ENCODE results near the gene RPS6KA2. TPM values are rescaled to one million over a fixed set of nuclear protein-coding genes. Genes with fewer than 3 reads are reported as not detected.

The RPS6KA2 gene
- total and polyA plus RNA-seq, 7 experiments from 2014 or later: 4.5 to 17.1 (median 6.6) TPM

- H3K27me3 Mint-ChIP-seq: no peaks in the 10 kb centered on the region
- CTCF ChIA-PET: interaction anchor here (0.9 kb wide), 1 partner anchor 9 kb away, joined by 6 read pairs; no protein-coding TSS in a partner anchor
- POLR2A ChIA-PET: no interaction called here
- intact Hi-C loops (cut with micrococcal nuclease): no loop called here
- H3K4me3 ChIP-seq (ENCODE audit: low read length): no peak overlapping the region
- no peak overlapping the region for H3K4me3 Mint-ChIP-seq
- no peak overlapping the region for H3K27ac ChIP-seq (ENCODE audit: low read depth, low read length)
- H3K36me3 ChIP-seq (ENCODE audit: control insufficient read depth in 2 of 3, insufficient read depth in 3 of 3, low read length in 3 of 3): no peaks in the 10 kb centered on the region
- peaks cover 0 to 12% (median 5%) of the 10 kb centered on the region in 11 donors for H3K9me3 Mint-ChIP-seq
- no peak for ATAC-seq
- no peaks in the 10 kb centered on the region for H3K27me3 ChIP-seq (ENCODE audit: control insufficient read depth in 2 of 2, insufficient read depth in 2 of 2, low read length in 2 of 2)
- no peak for DNase-seq
- H3K9me3 ChIP-seq (ENCODE audit: control insufficient read depth in 2 of 3, low read length in 3 of 3): no peaks in the 10 kb centered on the region
- peaks cover 0 to 32% (median 8%) of the 10 kb centered on the region in 5 donors for H3K36me3 Mint-ChIP-seq
- H3K4me1 ChIP-seq (ENCODE audit: control insufficient read depth in 2 of 2, insufficient read depth in 2 of 2, low read length in 2 of 2): no peaks in the 10 kb centered on the region
- peaks cover 0 to 5% (median 0%) of the 10 kb centered on the region in 7 donors for H3K4me1 Mint-ChIP-seq
- H3K27ac Mint-ChIP-seq: no peak overlapping the region
Measured at GRCh38 chr6:166454692-166455515, 172.1 kb downstream of the RPS6KA2 start.

GRCh38 chr6:166453651-166454050 lies 173.4 kb downstream of the RPS6KA2 start:
- POLR2A ChIA-PET: no interaction called here
- ATAC-seq (no peak), DNase-seq (no peak)
- Mint-ChIP-seq H3K4me3 (no peak overlapping the region), H3K4me1 (peaks cover 0 to 5% (median 0%) of the 10 kb centered on the region in 7 donors), H3K36me3 (peaks cover 0 to 31% (median 8%) of the 10 kb centered on the region in 5 donors), H3K27me3 (no peaks in the 10 kb centered on the region), H3K27ac (no peak overlapping the region), H3K9me3 (peaks cover 0 to 12% (median 5%) of the 10 kb centered on the region in 11 donors)
- Histone ChIP-seq H3K36me3 (ENCODE audit: control insufficient read depth in 2 of 3, insufficient read depth in 3 of 3, low read length in 3 of 3) (peaks cover 0 to 3% (median 0%) of the 10 kb centered on the region in 3 experiments), H3K27me3 (ENCODE audit: control insufficient read depth in 2 of 2, insufficient read depth in 2 of 2, low read length in 2 of 2) (no peaks in the 10 kb centered on the region), H3K4me3 (ENCODE audit: low read length) (no peak overlapping the region), H3K9me3 (ENCODE audit: control insufficient read depth in 2 of 3, low read length in 3 of 3) (no peaks in the 10 kb centered on the region), H3K4me1 (ENCODE audit: control insufficient read depth in 2 of 2, insufficient read depth in 2 of 2, low read length in 2 of 2) (no peaks in the 10 kb centered on the region), H3K27ac (ENCODE audit: low read depth, low read length) (no peak overlapping the region)
- CTCF ChIA-PET: no interaction called here
- intact Hi-C loops (cut with micrococcal nuclease): no loop called here

GRCh38 chr6:166450167-166450873 lies 176.7 kb downstream of the RPS6KA2 start:
- POLR2A ChIA-PET: no interaction called here
- peaks cover 0 to 8% (median 0%) of the 10 kb centered on the region in 3 experiments for H3K36me3 ChIP-seq (ENCODE audit: control insufficient read depth in 2 of 3, insufficient read depth in 3 of 3, low read length in 3 of 3)
- H3K4me1 ChIP-seq (ENCODE audit: control insufficient read depth in 2 of 2, insufficient read depth in 2 of 2, low read length in 2 of 2): no peaks in the 10 kb centered on the region
- Mint-ChIP-seq H3K27me3 (no peaks in the 10 kb centered on the region), H3K27ac (no peak overlapping the region), H3K36me3 (peaks cover 0 to 46% (median 4%) of the 10 kb centered on the region in 5 donors), H3K4me3 (no peak overlapping the region), H3K9me3 (peaks cover 0 to 9% (median 0%) of the 10 kb centered on the region in 11 donors), H3K4me1 (peaks cover 0 to 2% (median 0%) of the 10 kb centered on the region in 7 donors)
- CTCF ChIA-PET: no interaction called here
- H3K27ac ChIP-seq (ENCODE audit: low read depth, low read length): no peak overlapping the region
- no peaks in the 10 kb centered on the region for H3K9me3 ChIP-seq (ENCODE audit: control insufficient read depth in 2 of 3, low read length in 3 of 3)
- intact Hi-C loops (cut with micrococcal nuclease): no loop called here
- no peaks in the 10 kb centered on the region for H3K27me3 ChIP-seq (ENCODE audit: control insufficient read depth in 2 of 2, insufficient read depth in 2 of 2, low read length in 2 of 2)
- ATAC-seq (peak; percentile 20), DNase-seq (no peak)
- no peak overlapping the region for H3K4me3 ChIP-seq (ENCODE audit: low read length)

- DNase-seq (no peak), ATAC-seq (no peak)
- no peaks in the 10 kb centered on the region for H3K27me3 Mint-ChIP-seq
- Histone ChIP-seq H3K4me3 (ENCODE audit: low read length) (no peak overlapping the region), H3K9me3 (ENCODE audit: control insufficient read depth in 2 of 3, low read length in 3 of 3) (no peaks in the 10 kb centered on the region), H3K27ac (ENCODE audit: low read depth, low read length) (no peak overlapping the region), H3K27me3 (ENCODE audit: control insufficient read depth in 2 of 2, insufficient read depth in 2 of 2, low read length in 2 of 2) (no peaks in the 10 kb centered on the region), H3K4me1 (ENCODE audit: control insufficient read depth in 2 of 2, insufficient read depth in 2 of 2, low read length in 2 of 2) (no peaks in the 10 kb centered on the region), H3K36me3 (ENCODE audit: control insufficient read depth in 2 of 3, insufficient read depth in 3 of 3, low read length in 3 of 3) (peaks cover 0 to 8% (median 0%) of the 10 kb centered on the region in 3 experiments)
- peaks cover 0 to 2% (median 0%) of the 10 kb centered on the region in 7 donors for H3K4me1 Mint-ChIP-seq
- intact Hi-C loops (cut with micrococcal nuclease): no loop called here
- no peak overlapping the region for H3K4me3 Mint-ChIP-seq
- H3K27ac Mint-ChIP-seq: no peak overlapping the region
- H3K36me3 Mint-ChIP-seq: peaks cover 0 to 46% (median 4%) of the 10 kb centered on the region in 5 donors
- CTCF ChIA-PET: no interaction called here
- POLR2A ChIA-PET: no interaction called here
- H3K9me3 Mint-ChIP-seq: peaks cover 0 to 9% (median 0%) of the 10 kb centered on the region in 11 donors
Measured at GRCh38 chr6:166449641-166450040, 177.4 kb downstream of the RPS6KA2 start.

GRCh38 chr6:166449036-166449435 lies 178.0 kb downstream of the RPS6KA2 start:
- DNase-seq (no peak), ATAC-seq (no peak)
- Histone ChIP-seq H3K4me3 (ENCODE audit: low read length) (no peak overlapping the region), H3K4me1 (ENCODE audit: control insufficient read depth in 2 of 2, insufficient read depth in 2 of 2, low read length in 2 of 2) (no peaks in the 10 kb centered on the region), H3K27ac (ENCODE audit: low read depth, low read length) (no peak overlapping the region), H3K27me3 (ENCODE audit: control insufficient read depth in 2 of 2, insufficient read depth in 2 of 2, low read length in 2 of 2) (no peaks in the 10 kb centered on the region), H3K36me3 (ENCODE audit: control insufficient read depth in 2 of 3, insufficient read depth in 3 of 3, low read length in 3 of 3) (peaks cover 0 to 8% (median 0%) of the 10 kb centered on the region in 3 experiments), H3K9me3 (ENCODE audit: control insufficient read depth in 2 of 3, low read length in 3 of 3) (no peaks in the 10 kb centered on the region)
- Mint-ChIP-seq H3K4me1 (peaks cover 0 to 2% (median 0%) of the 10 kb centered on the region in 7 donors), H3K9me3 (peaks cover 0 to 9% (median 0%) of the 10 kb centered on the region in 11 donors), H3K4me3 (no peak overlapping the region), H3K27me3 (no peaks in the 10 kb centered on the region), H3K36me3 (peaks cover 0 to 49% (median 4%) of the 10 kb centered on the region in 5 donors), H3K27ac (no peak overlapping the region)
- ChIA-PET CTCF (no interaction called here), POLR2A (no interaction called here)
- intact Hi-C loops (cut with micrococcal nuclease): no loop called here

- CTCF ChIA-PET: interaction anchor here (0.8 to 0.9 kb wide), 2 partner anchors 8 to 56 kb away, joined by 3 to 4 read pairs; no protein-coding TSS in a partner anchor
Measured at GRCh38 chr6:166448432-166448831, 178.6 kb downstream of the RPS6KA2 start.

More at GRCh38 chr6:166448432-166448831, 178.6 kb downstream of the RPS6KA2 start:
- intact Hi-C loops (cut with micrococcal nuclease): no loop called here
- Histone ChIP-seq H3K4me3 (ENCODE audit: low read length) (no peak overlapping the region), H3K27ac (ENCODE audit: low read depth, low read length) (no peak overlapping the region), H3K27me3 (ENCODE audit: control insufficient read depth in 2 of 2, insufficient read depth in 2 of 2, low read length in 2 of 2) (no peaks in the 10 kb centered on the region), H3K9me3 (ENCODE audit: control insufficient read depth in 2 of 3, low read length in 3 of 3) (no peaks in the 10 kb centered on the region), H3K4me1 (ENCODE audit: control insufficient read depth in 2 of 2, insufficient read depth in 2 of 2, low read length in 2 of 2) (no peaks in the 10 kb centered on the region), H3K36me3 (ENCODE audit: control insufficient read depth in 2 of 3, insufficient read depth in 3 of 3, low read length in 3 of 3) (peaks cover 0 to 8% (median 0%) of the 10 kb centered on the region in 3 experiments)
- ATAC-seq (no peak), DNase-seq (no peak)
- Mint-ChIP-seq H3K9me3 (peaks cover 0 to 5% (median 0%) of the 10 kb centered on the region in 11 donors), H3K36me3 (peaks cover 0 to 49% (median 0%) of the 10 kb centered on the region in 5 donors), H3K4me1 (peaks cover 0 to 2% (median 0%) of the 10 kb centered on the region in 7 donors), H3K4me3 (no peak overlapping the region), H3K27me3 (no peaks in the 10 kb centered on the region), H3K27ac (no peak overlapping the region)
- POLR2A ChIA-PET: interaction anchor here (0.7 kb wide), 1 partner anchor 14 kb away, joined by 3 read pairs; no protein-coding TSS in a partner anchor
